CD14-positive monocyte (primary cell): ENCODE data around the gene MGAM2. TPM values are rescaled to one million over a fixed set of nuclear protein-coding genes. Genes with fewer than 3 reads are reported as not detected.
A peak's percentile ranks its signal among the peaks of the same experiment; 100 is the strongest.

Experiments
- DNase-seq, 3 donors: peaks; one replicate each; pipeline ENCODE4 v3.0.0-alpha.2; 2011 to 2022
- H2AFZ ChIP-seq: 2 replicates; pipeline ENCODE4 v1.6.0; 2012; ENCODE audit warnings: mild to moderate bottlenecking, low read depth, low read length, inconsistent platforms; ENCODE audit not compliant: insufficient read depth, poor library complexity, severe bottlenecking
- H3K27ac ChIP-seq, 2 donors: 1 replicate in 1 of 2; 2 replicates in 1 of 2; pipeline ENCODE4 v1.5.1; 2012 to 2013; ENCODE audit warnings: low read length in 2 of 2, control low read depth in 1 of 2, inconsistent platforms in 1 of 2, low read depth in 1 of 2, mild to moderate bottlenecking in 1 of 2
- H3K27me3 ChIP-seq, 2 donors: one replicate each; pipeline versions ENCODE4 v1.6.0 to v1.6.1; 2011 to 2013; ENCODE audit warnings: low read length in 2 of 2; ENCODE audit not compliant: control insufficient read depth in 2 of 2, insufficient read depth in 2 of 2
- H3K36me3 ChIP-seq, 2 donors: replicated peaks in 1 of 2; 1 replicate in 1 of 2; 2 replicates in 1 of 2; pipeline versions ENCODE4 v1.5.1 to v1.6.1; 2012 to 2013; ENCODE audit warnings: low read length in 2 of 2, control low read depth in 1 of 2, inconsistent platforms in 1 of 2, mild to moderate bottlenecking in 1 of 2; ENCODE audit not compliant: insufficient read depth in 2 of 2, control insufficient read depth in 1 of 2
- H3K4me1 ChIP-seq, 2 donors: 1 replicate in 1 of 2; 2 replicates in 1 of 2; pipeline versions ENCODE4 v1.5.1 to v1.6.1; 2012 to 2013; ENCODE audit warnings: low read length in 2 of 2, control low read depth in 1 of 2, inconsistent platforms in 1 of 2, mild to moderate bottlenecking in 1 of 2, moderate library complexity in 1 of 2; ENCODE audit not compliant: insufficient read depth in 2 of 2, control insufficient read depth in 1 of 2
- H3K4me2 ChIP-seq: replicated peaks from 2 replicates; pipeline ENCODE3; 2012; ENCODE audit warnings: low read length, moderate library complexity, mild to moderate bottlenecking; ENCODE audit not compliant: poor library complexity, severe bottlenecking; ENCODE audit errors: extremely low read depth
- H3K4me3 ChIP-seq, 3 experiments: fragments of 200-600 bp in 1 of 3; sonication (generic) in 1 of 3; replicated peaks in 1 of 3; 1 replicate in 2 of 3; 2 replicates in 1 of 3; pipeline ENCODE4 v1.5.1; 2011 to 2013; ENCODE audit warnings: low read length in 3 of 3, mild to moderate bottlenecking in 3 of 3, control low read depth in 2 of 3, low read depth in 2 of 3, inconsistent platforms in 1 of 3, moderate library complexity in 1 of 3
- H3K79me2 ChIP-seq: 2 replicates; pipeline ENCODE4 v1.6.0; 2012; ENCODE audit warnings: mild to moderate bottlenecking, control low read depth, inconsistent platforms, low read length, moderate library complexity; ENCODE audit not compliant: insufficient read depth
- H3K9ac ChIP-seq: 2 replicates; pipeline ENCODE4 v1.6.0; 2017; ENCODE audit warnings: low read length, mild to moderate bottlenecking; ENCODE audit not compliant: insufficient read depth, poor library complexity, severe bottlenecking
- H3K9me3 ChIP-seq, 2 donors: replicated peaks in 1 of 2; 1 replicate in 1 of 2; 2 replicates in 1 of 2; pipeline versions ENCODE4 v1.5.1 to v1.6.1; 2012 to 2013; ENCODE audit warnings: low read length in 2 of 2, control low read depth in 1 of 2; ENCODE audit not compliant: control insufficient read depth in 1 of 2, insufficient read depth in 1 of 2
- H4K20me1 ChIP-seq: 2 replicates; pipeline ENCODE4 v1.6.0; 2012; ENCODE audit warnings: mild to moderate bottlenecking, low read length, control low read depth, moderate library complexity; ENCODE audit not compliant: insufficient read depth
- H3K27ac Mint-ChIP-seq, 7 donors: one replicate each; pipeline ENCODE4 v1.8.0; 2020; ENCODE audit warnings: mild to moderate bottlenecking in 7 of 7, mixed read lengths in 7 of 7, moderate library complexity in 6 of 7, inconsistent platforms in 2 of 7
- H3K27me3 Mint-ChIP-seq, 3 donors: one replicate each; pipeline ENCODE4 v1.8.0; 2021 to 2022; ENCODE audit warnings: low read depth in 3 of 3, mild to moderate bottlenecking in 3 of 3, mixed read lengths in 3 of 3, moderate library complexity in 3 of 3, inconsistent platforms in 1 of 3
- H3K36me3 Mint-ChIP-seq, 2 donors: one replicate each; pipeline ENCODE4 v1.8.0; 2020; ENCODE audit warnings: mixed read lengths in 2 of 2, inconsistent platforms in 1 of 2, mild to moderate bottlenecking in 1 of 2
- H3K4me1 Mint-ChIP-seq: one replicate; pipeline ENCODE4 v1.8.0; 2020; ENCODE audit warnings: mild to moderate bottlenecking, mixed read lengths
- H3K4me3 Mint-ChIP-seq, 2 donors: one replicate each; pipeline ENCODE4 v1.8.0; 2020; ENCODE audit warnings: mild to moderate bottlenecking in 2 of 2, mixed read lengths in 2 of 2, moderate library complexity in 1 of 2
- H3K9me3 Mint-ChIP-seq, 7 donors: one replicate each; pipeline ENCODE4 v1.8.0; 2020 to 2022; ENCODE audit warnings: mixed read lengths in 7 of 7, mild to moderate bottlenecking in 6 of 7, moderate library complexity in 6 of 7, inconsistent platforms in 2 of 7
- WGBS: methylation state at CpG from one replicate; pipeline ENCODE4 v1.1.5; 2013; ENCODE audit warnings: missing lambda C conversion rate; ENCODE audit not compliant: insufficient coverage; 5-methylcytosine and 5-hydroxymethylcytosine counted together
- intact Hi-C, 2 donors: fragments of 100-400 bp; cut with micrococcal nuclease; formaldehyde crosslinking; loops; one replicate each; pipeline versions ENCODE4 v1.15.0 to v1.15.1; 2023
- polyA plus RNA-seq, 3 donors: library from polyadenylated mRNA; depleted of rRNA in 1 of 3; unstranded in 2 of 3; stranded (reverse) in 1 of 3; fragments of 300-500 nt in 2 of 3; fragments of >200 nt in 1 of 3; fragmentation: Illumina TruSeq in 2 of 3; gene quantifications; 1 replicate in 2 of 3; 2 replicates in 1 of 3; pipeline ENCODE4 v1.2.3, GENCODE V29; 2012 to 2021
- TF ChIP-seq, protein P1 (sequence below): fragments of 200-600 bp; IDR thresholded peaks from one replicate; pipeline ENCODE4 v1.8.0; 2022; ENCODE audit warnings: antibody characterized with exemption, mild to moderate bottlenecking

Gene MGAM2
- polyA plus RNA-seq, 3 donors: 0.08 TPM; not detected in 2

DNA sequence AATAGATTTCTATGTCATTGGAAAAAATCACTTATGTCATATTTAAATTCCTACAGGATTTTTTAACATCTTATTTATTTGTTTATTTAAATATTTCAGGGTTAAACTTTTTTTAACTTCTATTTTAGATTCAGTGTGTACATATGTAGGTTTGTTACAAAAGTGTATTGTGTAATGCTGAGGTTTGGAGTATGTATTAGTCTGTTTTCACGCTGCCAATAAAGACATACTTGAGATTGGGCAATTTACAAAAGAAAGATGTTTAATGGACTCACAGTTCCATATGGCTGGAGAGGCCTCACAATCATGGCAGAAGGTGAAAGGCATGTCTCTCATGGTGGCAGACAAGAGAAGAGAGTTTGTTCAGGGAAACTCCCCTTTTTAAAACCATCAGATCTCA is 65.4 kb downstream of the MGAM2 start:
- WGBS: 0% methylated on average over 1 of the region's 1 CpG
- H3K36me3 Mint-ChIP-seq: no peaks in the 10 kb centered on the region

DNA sequence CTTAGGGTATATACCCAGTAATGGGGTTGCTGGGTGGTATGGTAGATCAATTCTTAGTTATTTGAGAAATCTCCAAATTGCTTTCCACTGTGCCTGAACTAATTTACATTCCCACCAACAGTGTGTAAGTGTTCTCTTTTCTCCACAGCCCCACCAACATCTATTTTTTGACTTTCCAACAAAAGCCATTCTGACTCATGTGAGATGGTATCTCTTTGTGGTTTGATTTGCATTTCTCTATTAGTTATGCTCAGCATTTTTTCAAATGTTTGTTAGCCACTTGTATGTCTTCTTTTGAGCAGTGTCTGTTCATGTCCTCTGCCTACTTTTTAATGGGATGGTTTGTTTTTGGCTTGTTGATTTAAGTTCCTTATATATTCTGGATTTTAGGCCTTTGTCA is 66.4 kb downstream of the MGAM2 start:
- H3K27me3 Mint-ChIP-seq: no peaks in the 10 kb centered on the region
- peaks cover 0 to 7% (median 0%) of the 10 kb centered on the region in 7 donors for H3K9me3 Mint-ChIP-seq
- Histone ChIP-seq H3K36me3 (no peaks in the 10 kb centered on the region), H3K27me3 (no peaks in the 10 kb centered on the region), H3K4me3 (no peak overlapping the region), H2AFZ (no peak overlapping the region), H3K4me2 (no peak overlapping the region), H3K4me1 (peaks cover 24 to 30% of the 10 kb centered on the region in 2 donors), H3K9ac (no peak overlapping the region), H4K20me1 (no peaks in the 10 kb centered on the region), H3K9me3 (no peaks in the 10 kb centered on the region), H3K79me2 (no peaks in the 10 kb centered on the region), H3K27ac (no peak overlapping the region)
- H3K36me3 Mint-ChIP-seq: no peaks in the 10 kb centered on the region
- TF ChIP-seq, protein P1, sequence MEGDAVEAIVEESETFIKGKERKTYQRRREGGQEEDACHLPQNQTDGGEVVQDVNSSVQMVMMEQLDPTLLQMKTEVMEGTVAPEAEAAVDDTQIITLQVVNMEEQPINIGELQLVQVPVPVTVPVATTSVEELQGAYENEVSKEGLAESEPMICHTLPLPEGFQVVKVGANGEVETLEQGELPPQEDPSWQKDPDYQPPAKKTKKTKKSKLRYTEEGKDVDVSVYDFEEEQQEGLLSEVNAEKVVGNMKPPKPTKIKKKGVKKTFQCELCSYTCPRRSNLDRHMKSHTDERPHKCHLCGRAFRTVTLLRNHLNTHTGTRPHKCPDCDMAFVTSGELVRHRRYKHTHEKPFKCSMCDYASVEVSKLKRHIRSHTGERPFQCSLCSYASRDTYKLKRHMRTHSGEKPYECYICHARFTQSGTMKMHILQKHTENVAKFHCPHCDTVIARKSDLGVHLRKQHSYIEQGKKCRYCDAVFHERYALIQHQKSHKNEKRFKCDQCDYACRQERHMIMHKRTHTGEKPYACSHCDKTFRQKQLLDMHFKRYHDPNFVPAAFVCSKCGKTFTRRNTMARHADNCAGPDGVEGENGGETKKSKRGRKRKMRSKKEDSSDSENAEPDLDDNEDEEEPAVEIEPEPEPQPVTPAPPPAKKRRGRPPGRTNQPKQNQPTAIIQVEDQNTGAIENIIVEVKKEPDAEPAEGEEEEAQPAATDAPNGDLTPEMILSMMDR: no peak
- intact Hi-C loops: no loop called here
- H3K27ac Mint-ChIP-seq: no peak overlapping the region
- peaks cover 38% of the 10 kb centered on the region for H3K4me1 Mint-ChIP-seq
- no peak overlapping the region for H3K4me3 Mint-ChIP-seq
- no peak for DNase-seq

More for the DNA sequence above, 65.4 kb downstream of the MGAM2 start:
- Histone ChIP-seq H3K27me3 (no peaks in the 10 kb centered on the region), H3K4me1 (peaks cover 24 to 30% of the 10 kb centered on the region in 2 donors), H3K9ac (no peak overlapping the region), H3K27ac (no peak overlapping the region), H3K36me3 (no peaks in the 10 kb centered on the region), H3K79me2 (no peaks in the 10 kb centered on the region), H2AFZ (no peak overlapping the region), H3K4me3 (no peak overlapping the region), H4K20me1 (no peaks in the 10 kb centered on the region), H3K4me2 (no peak overlapping the region), H3K9me3 (no peaks in the 10 kb centered on the region)
- TF ChIP-seq, protein P1: no peak
- peak in 1 of 3 donors; percentile 15 for DNase-seq
- Mint-ChIP-seq H3K27ac (peak overlapping the region in 3 of 7 donors; percentile 16 to 72 (median 38)), H3K9me3 (peaks cover 0 to 7% (median 0%) of the 10 kb centered on the region in 7 donors), H3K4me3 (no peak overlapping the region), H3K27me3 (no peaks in the 10 kb centered on the region), H3K4me1 (peaks cover 38% of the 10 kb centered on the region)
- intact Hi-C loops: no loop called here
